Retinal pigment epithelial cell (primary cell): Measurements from ENCODE around the gene RNF227.

ENCODE experiments used
- DNase-seq: peaks from one replicate; pipeline ENCODE4 v3.0.0-alpha.2; 2010; ENCODE audit warnings: low read depth
- H3K4me3 ChIP-seq: 2 replicates; pipeline ENCODE4 v1.5.1; 2011; ENCODE audit warnings: mild to moderate bottlenecking, low read length, control low read depth, moderate library complexity
- TF ChIP-seq, protein P1 (sequence below): conservative IDR thresholded peaks from 2 replicates; pipeline ENCODE4 v1.5.1; 2011; ENCODE audit warnings: low read depth, low read length, control low read depth, inconsistent platforms

The RNF227 gene

GRCh38 chr17:7916385-7916682 is 245 bp upstream of the RNF227 start:
- TF ChIP-seq, protein P1, sequence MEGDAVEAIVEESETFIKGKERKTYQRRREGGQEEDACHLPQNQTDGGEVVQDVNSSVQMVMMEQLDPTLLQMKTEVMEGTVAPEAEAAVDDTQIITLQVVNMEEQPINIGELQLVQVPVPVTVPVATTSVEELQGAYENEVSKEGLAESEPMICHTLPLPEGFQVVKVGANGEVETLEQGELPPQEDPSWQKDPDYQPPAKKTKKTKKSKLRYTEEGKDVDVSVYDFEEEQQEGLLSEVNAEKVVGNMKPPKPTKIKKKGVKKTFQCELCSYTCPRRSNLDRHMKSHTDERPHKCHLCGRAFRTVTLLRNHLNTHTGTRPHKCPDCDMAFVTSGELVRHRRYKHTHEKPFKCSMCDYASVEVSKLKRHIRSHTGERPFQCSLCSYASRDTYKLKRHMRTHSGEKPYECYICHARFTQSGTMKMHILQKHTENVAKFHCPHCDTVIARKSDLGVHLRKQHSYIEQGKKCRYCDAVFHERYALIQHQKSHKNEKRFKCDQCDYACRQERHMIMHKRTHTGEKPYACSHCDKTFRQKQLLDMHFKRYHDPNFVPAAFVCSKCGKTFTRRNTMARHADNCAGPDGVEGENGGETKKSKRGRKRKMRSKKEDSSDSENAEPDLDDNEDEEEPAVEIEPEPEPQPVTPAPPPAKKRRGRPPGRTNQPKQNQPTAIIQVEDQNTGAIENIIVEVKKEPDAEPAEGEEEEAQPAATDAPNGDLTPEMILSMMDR: no peak
- H3K4me3 ChIP-seq: peak overlapping the region; percentile 37
- DNase-seq: no peak

- TF ChIP-seq, protein P1: no peak
- H3K4me3 ChIP-seq: peak overlapping the region; percentile 58
- DNase-seq: no peak
These were observed 894 bp downstream of the RNF227 start for GRCh38 chr17:7915179-7915610.

DNA sequence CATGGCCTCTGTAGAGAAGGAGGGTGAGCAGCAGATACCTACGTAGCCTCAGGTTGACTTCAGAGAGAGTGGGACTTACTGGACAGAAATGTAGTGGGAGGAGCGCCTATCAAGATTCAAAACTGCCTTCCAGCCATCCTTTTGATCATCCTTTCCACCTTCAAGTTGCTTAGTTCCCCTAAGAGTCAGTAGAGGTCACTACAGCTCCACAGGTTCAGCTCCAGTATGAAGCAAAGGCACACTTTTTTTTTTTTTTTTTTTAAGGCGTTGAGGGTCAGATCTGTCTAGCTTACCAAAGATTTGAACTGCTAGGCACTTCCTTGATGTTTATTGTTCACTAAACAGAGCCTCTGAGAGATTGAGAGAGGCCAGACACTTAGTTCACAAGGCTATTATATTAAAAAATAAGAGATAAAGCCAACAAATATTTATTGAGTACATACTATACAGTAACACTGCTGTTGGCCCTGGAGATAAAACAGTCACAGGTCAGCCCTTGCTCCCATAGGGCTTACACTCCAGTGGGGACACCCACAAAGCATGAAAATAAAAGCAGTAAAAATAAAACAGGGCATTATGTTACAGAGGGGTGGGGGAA is 3.1 kb downstream of the RNF227 start:
- no peak for DNase-seq
- TF ChIP-seq, protein P1: peak; percentile 83
- H3K4me3 ChIP-seq: no peak overlapping the region

DNA sequence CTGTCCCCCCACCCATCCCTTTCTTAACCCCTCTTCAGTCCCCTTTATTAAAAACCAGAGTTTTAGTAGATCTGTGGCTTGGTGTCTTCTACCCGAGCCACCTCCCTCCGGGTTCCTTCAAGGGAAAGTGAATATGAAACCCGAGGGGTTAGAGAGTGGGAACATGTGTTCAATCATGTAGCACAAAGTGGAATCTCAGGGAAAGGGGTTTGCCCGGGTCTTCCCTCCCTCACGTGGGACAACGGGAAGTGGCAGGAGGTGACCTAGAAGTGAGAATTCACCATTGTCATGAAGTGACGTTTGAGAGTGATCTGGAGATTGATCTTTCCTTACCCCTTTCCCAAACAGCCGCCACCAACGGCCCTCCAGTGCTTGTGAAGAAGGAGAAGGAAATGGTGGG is 5.0 kb downstream of the RNF227 start:
- H3K4me3 ChIP-seq: no peak overlapping the region
- DNase-seq: no peak
- TF ChIP-seq, protein P1: no peak

- TF ChIP-seq, protein P1: no peak
- DNase-seq: no peak
- no peak overlapping the region for H3K4me3 ChIP-seq
These were observed 5.4 kb downstream of the RNF227 start for GRCh38 chr17:7910711-7911110.

DNA sequence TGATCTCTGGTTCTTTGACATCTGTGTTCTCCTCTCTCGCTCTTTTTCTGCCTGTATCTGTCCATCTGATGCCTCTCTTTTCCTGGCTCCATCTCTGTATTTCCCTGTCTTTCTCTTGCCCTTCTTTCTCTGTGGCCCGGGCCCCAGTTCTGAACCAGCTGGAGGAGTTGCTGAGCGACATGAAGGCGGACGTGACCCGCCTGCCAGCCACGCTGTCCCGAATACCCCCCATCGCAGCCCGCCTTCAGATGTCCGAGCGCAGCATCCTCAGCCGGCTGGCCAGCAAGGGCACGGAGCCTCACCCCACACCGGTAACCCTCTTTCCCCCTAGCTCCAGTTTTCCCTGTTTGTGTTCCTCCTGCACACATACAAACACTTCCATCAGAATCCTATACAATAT is 5.8 kb downstream of the RNF227 start:
- no peak for DNase-seq
- TF ChIP-seq, protein P1: no peak
- no peak overlapping the region for H3K4me3 ChIP-seq

GRCh38 chr17:7909089-7909488 is 7.0 kb downstream of the RNF227 start:
- no peak overlapping the region for H3K4me3 ChIP-seq
- DNase-seq: no peak
- TF ChIP-seq, protein P1: no peak
